Measurements from ENCODE around the gene NIPBL. TPM values are rescaled to one million over a fixed set of nuclear protein-coding genes. Genes with fewer than 3 reads are reported as not detected.

The NIPBL gene
- total RNA-seq, 1 experiment from 2014 or later: 48.3 TPM

GRCh38 chr5:37109338-37109737 is 232.8 kb downstream of the NIPBL start (continued):
- no peak for TF ChIP-seq STAT6 (CRISPR knock-in tag; conservative IDR thresholded peaks at IDR 0.05; ENCODE audit: low read depth)

GRCh38 chr5:37110135-37110534 is 233.6 kb downstream of the NIPBL start:
- DNase-seq (ENCODE audit: low spot score): no peak

More at GRCh38 chr5:37110135-37110534, 233.6 kb downstream of the NIPBL start:
- no peaks in the 10 kb centered on the region for H3K27me3 Mint-ChIP-seq (ENCODE audit: low read depth)
- no peaks in the 10 kb centered on the region for H3K4me1 Mint-ChIP-seq
- ChIA-PET POLR2A (no interaction called here), CTCF (interaction anchor here (0.6 kb wide), 1 partner anchor 380 kb away, joined by 4 read pairs; no protein-coding TSS in a partner anchor)
- H3K36me3 Mint-ChIP-seq: peaks cover 5% of the 10 kb centered on the region; the same call in 1 of the 2 replicates
- H3K9me3 Mint-ChIP-seq: peaks cover 4% of the 10 kb centered on the region; the same call in 1 of the 2 replicates
- no peak for ATAC-seq
- no peak for TF ChIP-seq ZNF416 (CRISPR knock-in tag; IDR thresholded peaks at IDR 0.05)
- TF ChIP-seq JAZF1 (CRISPR knock-in tag; IDR thresholded peaks at IDR 0.05): no peak
- no peak for TF ChIP-seq ZSCAN18 (CRISPR knock-in tag; IDR thresholded peaks at IDR 0.05)
- TF ChIP-seq NR2C2 (CRISPR knock-in tag; IDR thresholded peaks at IDR 0.05): no peak
- TF ChIP-seq FOXJ3 (CRISPR knock-in tag; IDR thresholded peaks at IDR 0.05; ENCODE audit: borderline replicate concordance): no peak
- TF ChIP-seq ELF4 (CRISPR knock-in tag; IDR thresholded peaks at IDR 0.05; ENCODE audit: low read depth): no peak
- TF ChIP-seq TP53 (CRISPR knock-in tag; IDR thresholded peaks at IDR 0.05): no peak
- TF ChIP-seq CREM (CRISPR knock-in tag; IDR thresholded peaks at IDR 0.05): no peak
- no peak for TF ChIP-seq ESRRA (CRISPR knock-in tag; IDR thresholded peaks at IDR 0.05; ENCODE audit: borderline replicate concordance)
- no peak for TF ChIP-seq FOXP4 (CRISPR knock-in tag; IDR thresholded peaks at IDR 0.05)
- no peak for TF ChIP-seq MXD4 (CRISPR knock-in tag; IDR thresholded peaks at IDR 0.05; ENCODE audit: borderline replicate concordance)
- no peak for TF ChIP-seq ZNF232 (CRISPR knock-in tag; IDR thresholded peaks at IDR 0.05)
- no peak for TF ChIP-seq TEAD1 (CRISPR knock-in tag; IDR thresholded peaks at IDR 0.05)
- TF ChIP-seq PREB (CRISPR knock-in tag; IDR thresholded peaks at IDR 0.05; ENCODE audit: borderline replicate concordance): no peak
- TF ChIP-seq HMGA2 (CRISPR knock-in tag; IDR thresholded peaks at IDR 0.05): no peak
- TF ChIP-seq AR (CRISPR knock-in tag; IDR thresholded peaks at IDR 0.05): no peak
- no peak overlapping the region for H3K27ac Mint-ChIP-seq
- no peak overlapping the region for H3K4me3 Mint-ChIP-seq

Measured in WTC11 (cell line).